Measurements from ENCODE around the gene LIX1L. TPM values are rescaled to one million over a fixed set of nuclear protein-coding genes. Genes with fewer than 3 reads are reported as not detected.

LIX1L gene
- total RNA-seq, 1 experiment from 2014 or later = 34.1 TPM

Other genes starting within 250 kb of the LIX1L start
- 0.18 TPM in 1 of 2 replicates, not detected in the other for gene CD160, start 238.5 kb downstream of the LIX1L start, total RNA-seq (2014; rRNA removed; shearing (Covaris generic))
- gene RNF115, start 133.9 kb downstream of the LIX1L start, total RNA-seq (2014; rRNA removed; shearing (Covaris generic)) = 17.5 and 23.8 TPM in 2 replicates
- gene POLR3C, start 133.8 kb downstream of the LIX1L start, total RNA-seq (2014; rRNA removed; shearing (Covaris generic)) = 56.2 and 78.6 TPM in 2 replicates
- gene NUDT17, start 112.4 kb downstream of the LIX1L start, total RNA-seq (2014; rRNA removed; shearing (Covaris generic)) = 4.2 and 7.0 TPM in 2 replicates
- 7.5 and 15.7 TPM in 2 replicates for gene PIAS3, start 98.9 kb downstream of the LIX1L start, total RNA-seq (2014; rRNA removed; shearing (Covaris generic))
- gene ANKRD35, start 72.2 kb downstream of the LIX1L start, total RNA-seq (2014; rRNA removed; shearing (Covaris generic)) = not detected in 2 replicates
- gene ITGA10, start 48.0 kb downstream of the LIX1L start, total RNA-seq (2014; rRNA removed; shearing (Covaris generic)) = 1.6 and 2.6 TPM in 2 replicates
- 29.4 and 30.4 TPM in 2 replicates for gene PEX11B, start 39.3 kb downstream of the LIX1L start, total RNA-seq (2014; rRNA removed; shearing (Covaris generic))
- gene RBM8A, start 30.5 kb downstream of the LIX1L start, total RNA-seq (2014; rRNA removed; shearing (Covaris generic)) = 285 and 828 TPM in 2 replicates
- gene ANKRD34A, start 6.6 kb upstream of the LIX1L start, total RNA-seq (2014; rRNA removed; shearing (Covaris generic)) = 0.13 TPM in 1 of 2 replicates, not detected in the other
- 13.9 and 22.8 TPM in 2 replicates for gene POLR3GL, start 6.7 kb upstream of the LIX1L start, total RNA-seq (2014; rRNA removed; shearing (Covaris generic))
- 57.4 and 82.5 TPM in 2 replicates for gene TXNIP, start 38.6 kb upstream of the LIX1L start, total RNA-seq (2014; rRNA removed; shearing (Covaris generic))
- gene HJV, start 63.7 kb upstream of the LIX1L start, total RNA-seq (2014; rRNA removed; shearing (Covaris generic)) = not detected in 2 replicates
- 1.2 and 2.1 TPM in 2 replicates for gene NBPF10, start 186.8 kb upstream of the LIX1L start, total RNA-seq (2014; rRNA removed; shearing (Covaris generic))